Mesangial cell (primary cell): ENCODE measurements around the gene HOXA4. TPM values are rescaled to one million over a fixed set of nuclear protein-coding genes. Genes with fewer than 3 reads are reported as not detected.

Experiments used
- total RNA-seq: library from RNA; depleted of rRNA; stranded (reverse); fragments of >200 nt; gene quantifications from 2 replicates; pipeline ENCODE4 v1.2.3, GENCODE V29; 2015

Gene HOXA4
- 6.7 and 9.6 TPM in 2 replicates for total RNA-seq

DNA sequence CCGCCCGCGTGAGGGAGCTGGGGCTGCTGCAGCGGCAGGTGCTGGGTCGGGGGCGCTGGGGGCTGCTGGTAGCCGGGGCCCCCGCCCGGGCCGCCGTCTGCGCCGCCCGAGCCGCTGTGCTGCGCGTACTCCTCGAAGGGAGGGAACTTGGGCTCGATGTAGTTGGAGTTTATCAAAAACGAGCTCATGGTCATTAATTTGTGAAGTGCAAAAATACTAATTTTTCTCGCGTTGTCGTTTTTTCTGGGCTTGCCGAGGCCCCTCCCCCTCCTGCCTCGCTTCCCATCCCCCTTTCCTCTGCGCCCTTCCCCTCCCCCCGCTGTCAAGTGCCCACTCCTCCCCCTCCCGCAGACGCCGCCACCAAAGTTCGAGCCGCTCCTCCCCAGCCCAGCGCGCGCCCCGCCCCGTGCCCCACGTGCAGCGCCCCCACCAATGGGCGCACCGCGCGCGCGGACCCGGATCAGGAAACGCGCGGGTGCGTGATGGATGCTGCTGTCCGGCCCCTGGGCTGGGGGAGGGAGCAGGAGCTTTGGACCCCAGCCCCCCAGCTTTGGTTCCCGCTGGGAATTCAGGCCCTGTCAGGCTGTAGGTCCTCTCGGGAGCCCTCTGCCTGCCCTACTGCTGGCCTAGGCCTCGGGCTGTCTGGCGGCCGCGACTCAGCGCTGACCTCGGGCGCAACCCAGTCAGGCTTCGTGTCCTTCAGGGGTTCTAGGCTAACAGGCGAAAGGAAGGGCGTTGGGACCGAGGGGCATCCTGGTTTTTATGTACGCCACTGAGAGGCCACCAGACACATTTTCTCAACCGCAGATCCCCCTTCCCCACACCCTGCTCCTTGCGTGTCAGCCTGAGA, at the start of gene HOXA4:
HOXA4 (minus strand) TSS at position 218 of the 850 bp plus-strand sequence; CDS start at position 194, 24 bp downstream.

GRCh38 chr7:27173956-27174873, 43.7 kb upstream of the HOXA4 start, which contains the start of gene HOXA10:
HOXA10 (minus strand) TSS chr7:27174320; CDS start chr7:27174306, 14 bp downstream.

GRCh38 chr7:27165089-27165995, 34.8 kb upstream of the HOXA4 start, which contains the start of gene HOXA9:
HOXA9 (minus strand) TSS chr7:27165537; CDS start chr7:27165457, 80 bp downstream.

DNA sequence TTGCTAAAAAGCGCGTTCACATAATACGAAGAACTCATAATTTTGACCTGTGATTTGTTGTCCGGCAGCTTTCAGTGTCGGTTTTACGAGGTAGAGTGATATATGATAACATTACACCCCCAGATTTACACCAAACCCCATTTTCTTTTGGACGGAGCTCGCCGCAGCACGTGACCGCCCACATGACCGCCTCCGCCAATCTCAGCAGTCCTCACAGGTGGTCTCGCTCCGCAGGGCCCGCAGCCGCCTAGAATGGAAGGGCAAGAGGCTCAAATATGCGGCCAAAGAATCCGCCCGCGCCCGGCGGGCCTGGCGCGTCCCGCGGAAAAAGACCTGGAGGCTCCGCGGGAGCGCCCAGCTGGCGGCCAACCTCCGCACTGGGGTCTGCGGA, 25.9 kb upstream of the HOXA4 start, which contains the start of gene HOXA7:
HOXA7 (minus strand) TSS at position 168 of the 391 bp plus-strand sequence; CDS start at position 38, 130 bp downstream.

DNA sequence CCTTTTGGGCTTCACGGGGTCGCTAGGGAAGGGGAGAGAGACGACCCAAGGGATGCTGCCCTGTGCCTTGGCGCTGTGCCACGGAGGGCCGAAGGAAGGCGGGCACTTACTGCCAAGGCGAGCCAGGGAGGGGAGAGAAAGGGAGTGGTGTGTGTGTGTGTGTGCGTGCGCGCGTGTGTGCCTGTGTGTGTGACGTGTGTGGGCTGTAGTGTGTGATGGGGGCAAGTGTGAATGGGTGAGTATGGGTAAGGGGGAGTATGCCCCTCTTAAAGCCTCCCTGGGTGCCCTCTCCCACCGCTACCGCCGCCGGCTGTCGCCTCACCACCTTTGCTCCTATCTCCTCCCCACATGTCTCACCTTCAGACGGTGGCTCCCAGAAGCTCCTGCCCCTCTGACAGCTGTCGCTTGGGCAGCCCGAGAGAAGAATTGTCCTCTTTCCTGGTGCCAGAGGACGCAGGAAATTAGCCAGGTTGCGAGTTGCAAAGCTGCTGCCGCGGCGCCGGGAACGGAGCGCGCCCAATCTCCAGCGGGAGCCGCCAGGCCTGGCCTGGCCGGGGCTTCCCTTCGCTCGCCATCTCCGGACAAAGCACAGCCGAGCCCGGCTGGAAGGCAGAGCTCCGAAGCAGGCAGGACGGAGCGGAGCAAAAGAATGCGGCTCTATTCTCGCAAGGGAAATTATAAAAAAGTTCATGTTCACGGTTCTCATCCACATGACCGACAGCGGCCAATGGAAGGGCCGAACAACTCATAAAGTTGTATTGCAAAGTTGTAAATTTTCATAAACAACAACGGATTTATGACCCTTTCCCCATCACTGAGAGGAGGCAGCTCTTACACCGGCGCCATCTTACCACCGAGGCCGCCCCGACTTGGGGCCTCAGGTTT, 21.6 kb upstream of the HOXA4 start, which contains the start of gene HOXA3:
HOXA3 (minus strand) TSS at position 653 of the 885 bp plus-strand sequence. CDS start 41,943 bp downstream, outside the sequence.

DNA sequence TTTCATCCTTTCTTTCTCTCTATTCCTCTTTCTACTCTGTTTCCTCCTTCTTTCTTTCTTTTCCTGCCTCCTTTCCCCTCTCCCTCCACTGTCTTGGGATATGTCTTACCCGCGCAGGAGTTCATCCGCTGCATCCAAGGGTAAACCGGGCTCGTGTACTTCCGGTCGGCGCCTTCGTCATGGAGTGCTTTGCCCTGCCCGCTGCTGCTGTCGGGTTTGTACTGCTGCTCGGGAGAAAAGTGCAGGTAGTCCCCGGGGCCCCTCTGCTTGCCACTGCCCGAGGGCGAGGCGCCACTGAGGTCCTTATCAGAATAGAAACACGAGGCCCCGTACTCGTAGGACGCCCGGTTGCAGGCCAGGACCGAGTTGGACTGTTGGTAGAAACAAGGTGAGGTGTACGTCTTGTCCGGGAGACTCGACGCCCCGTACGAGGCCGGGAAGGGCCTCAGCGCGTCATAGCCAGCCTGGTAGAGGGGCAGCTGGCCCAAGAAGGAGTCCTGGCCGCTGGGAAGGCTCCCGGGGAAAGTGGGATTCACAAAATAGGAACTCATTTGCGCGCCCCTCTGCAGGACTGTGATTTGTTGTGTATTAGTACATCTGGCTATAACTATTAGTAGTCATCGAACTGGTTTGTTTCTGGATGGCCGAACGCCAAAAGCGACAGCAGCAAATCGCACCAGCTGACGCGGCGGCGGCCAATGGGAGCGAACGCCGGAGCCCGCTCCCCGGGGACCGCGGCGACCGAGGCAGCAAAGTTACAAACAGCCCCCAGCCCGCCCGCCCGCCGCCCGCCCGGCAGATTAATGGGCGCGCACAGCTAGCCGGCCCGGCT, 16.9 kb upstream of the HOXA4 start, which contains the start of gene HOXA6:
HOXA6 (minus strand) TSS at position 576 of the 832 bp plus-strand sequence; CDS start at position 551, 25 bp downstream.

DNA sequence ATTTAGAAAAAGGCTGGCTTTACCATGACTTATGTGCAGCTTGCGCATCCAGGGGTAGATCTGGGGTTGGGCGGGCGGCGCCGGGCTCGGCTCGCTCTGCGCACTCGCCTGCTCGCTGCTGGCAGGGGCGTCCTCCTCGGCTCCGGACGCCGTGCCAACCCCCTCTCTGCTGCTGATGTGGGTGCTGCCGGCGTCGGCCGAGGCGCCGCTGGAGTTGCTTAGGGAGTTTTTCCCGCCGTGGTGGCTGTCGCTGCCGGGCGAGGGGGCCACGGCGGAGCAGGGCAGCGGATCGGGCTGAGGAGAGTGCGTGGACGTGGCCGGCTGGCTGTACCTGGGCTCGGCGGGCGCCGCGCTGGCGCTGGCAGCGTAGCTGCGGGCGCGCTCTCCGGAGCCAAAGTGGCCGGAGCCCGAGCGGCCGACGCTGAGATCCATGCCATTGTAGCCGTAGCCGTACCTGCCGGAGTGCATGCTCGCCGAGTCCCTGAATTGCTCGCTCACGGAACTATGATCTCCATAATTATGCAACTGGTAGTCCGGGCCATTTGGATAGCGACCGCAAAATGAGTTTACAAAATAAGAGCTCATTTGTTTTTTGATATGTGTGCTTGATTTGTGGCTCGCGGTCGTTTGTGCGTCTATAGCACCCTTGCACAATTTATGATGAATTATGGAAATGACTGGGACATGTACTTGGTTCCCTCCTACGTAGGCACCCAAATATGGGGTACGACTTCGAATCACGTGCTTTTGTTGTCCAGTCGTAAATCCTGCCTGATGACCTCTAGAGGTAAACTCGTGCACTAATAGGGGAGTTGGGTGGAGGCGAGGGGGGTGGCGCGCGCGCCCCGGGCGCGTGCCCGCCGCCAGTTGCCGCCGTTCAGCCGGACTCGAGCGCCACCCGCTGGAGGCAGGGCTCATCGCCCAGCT, 12.7 kb upstream of the HOXA4 start, which contains the start of gene HOXA5:
HOXA5 (minus strand) TSS at position 659 of the 927 bp plus-strand sequence; CDS start at position 585, 74 bp downstream.

DNA sequence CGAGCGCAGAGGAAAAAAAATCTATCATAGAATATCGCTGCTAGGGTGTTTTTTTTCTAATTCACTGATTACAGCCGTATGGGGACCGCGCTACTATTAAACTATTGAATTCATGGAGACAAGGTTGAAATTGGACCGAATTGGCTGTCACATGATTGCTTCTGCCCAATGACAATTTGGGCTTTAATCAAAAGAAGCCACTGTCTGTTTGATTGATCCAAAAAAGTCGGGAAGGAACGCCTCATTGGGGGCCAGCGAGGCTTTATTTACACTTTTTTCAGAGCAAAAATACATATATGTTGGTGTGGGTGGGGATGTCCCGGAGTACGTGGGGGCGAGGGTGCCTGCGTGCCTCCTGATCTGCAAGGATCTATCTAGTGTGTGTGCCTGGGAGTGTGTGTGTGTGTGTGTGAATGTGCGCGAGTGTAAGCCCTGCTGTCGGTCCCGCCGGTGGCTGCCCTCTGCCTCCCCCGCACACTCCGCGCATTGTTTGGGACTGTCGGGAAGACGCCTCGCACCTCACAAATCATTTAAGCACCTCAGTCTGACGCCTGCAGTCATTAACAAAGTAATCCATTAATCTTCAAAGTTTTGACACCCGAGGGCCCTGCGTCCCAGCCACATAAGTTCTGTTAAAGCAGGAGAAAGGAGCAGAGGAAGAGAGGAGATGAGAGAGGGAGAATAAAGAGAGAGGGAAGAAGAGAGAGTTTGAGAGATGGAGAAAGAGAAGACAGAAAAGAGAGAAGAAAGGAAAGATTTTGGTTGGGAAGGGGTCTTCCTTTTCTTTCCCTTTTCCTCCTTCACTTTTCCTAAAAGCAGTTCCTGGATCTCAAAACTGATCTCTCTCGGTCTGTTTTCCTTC, 27.7 kb downstream of the HOXA4 start, which contains the start of gene HOXA2:
HOXA2 (minus strand) TSS at position 103 of the 862 bp plus-strand sequence. CDS start 183 bp downstream, outside the sequence.

GRCh38 chr7:27095897-27096767, 34.4 kb downstream of the HOXA4 start, which contains the start of gene HOXA1:
HOXA1 (minus strand) TSS chr7:27096000; CDS start chr7:27095912, 88 bp downstream.

Other genes starting within 250 kb of the HOXA4 start
- gene HOXA1, start 34.8 kb downstream of the HOXA4 start, total RNA-seq, result 5.1 and 5.4 TPM in 2 replicates
- 2.4 and 2.7 TPM in 2 replicates for gene HOXA2, start 28.1 kb downstream of the HOXA4 start, total RNA-seq
- gene HOXA5, start 12.9 kb upstream of the HOXA4 start, total RNA-seq, result 23.5 and 46.8 TPM in 2 replicates
- gene HOXA6, start 17.0 kb upstream of the HOXA4 start, total RNA-seq, result 11.1 and 18.8 TPM in 2 replicates
- 39.4 and 86.7 TPM in 2 replicates for gene HOXA3, start 21.8 kb upstream of the HOXA4 start, total RNA-seq
- 16.8 and 26.6 TPM in 2 replicates for gene HOXA7, start 25.9 kb upstream of the HOXA4 start, total RNA-seq
- gene HOXA9, start 34.8 kb upstream of the HOXA4 start, total RNA-seq, result 87.0 and 98.1 TPM in 2 replicates
- 45.8 and 54.5 TPM in 2 replicates for gene HOXA10, start 43.6 kb upstream of the HOXA4 start, total RNA-seq
- gene HOXA11, start 54.5 kb upstream of the HOXA4 start, total RNA-seq, result 14.5 and 24.2 TPM in 2 replicates
- gene HOXA13, start 69.3 kb upstream of the HOXA4 start, total RNA-seq, result not detected in 2 replicates
- gene EVX1, start 112.0 kb upstream of the HOXA4 start, total RNA-seq, result not detected in 2 replicates